GM13977 (cell line): ENCODE measurements around the gene MTF1.
A peak's percentile ranks its signal among the peaks of the same experiment; 100 is the strongest.

Source experiments
- DNase-seq: peaks from one replicate; pipeline ENCODE4 v3.0.0; 2012; ENCODE audit warnings: low spot score
- CTCF ChIP-seq: IDR thresholded peaks from 2 replicates; pipeline ENCODE4 v1.5.1; 2012; ENCODE audit warnings: mild to moderate bottlenecking, control low read depth; ENCODE audit not compliant: insufficient read depth; ENCODE audit errors: extremely low read depth, missing control alignments
- in situ Hi-C: fragments of 300-500 bp; cut with MboI; formaldehyde crosslinking; loops from one replicate; pipeline ENCODE4 v1.12.0; 2022; ENCODE audit warnings: low sequenced_read_pairs, low pct_unique_long_range_greater_than_20kb, mixed read lengths, inconsistent platforms; ENCODE audit not compliant: unreplicated experiment

MTF1 gene

GRCh38 chr1:37822906-37823815 is 36.2 kb downstream of the MTF1 start:
- in situ Hi-C loops, result no loop called here
- no peak for TF ChIP-seq CTCF
- no peak for DNase-seq

DNA sequence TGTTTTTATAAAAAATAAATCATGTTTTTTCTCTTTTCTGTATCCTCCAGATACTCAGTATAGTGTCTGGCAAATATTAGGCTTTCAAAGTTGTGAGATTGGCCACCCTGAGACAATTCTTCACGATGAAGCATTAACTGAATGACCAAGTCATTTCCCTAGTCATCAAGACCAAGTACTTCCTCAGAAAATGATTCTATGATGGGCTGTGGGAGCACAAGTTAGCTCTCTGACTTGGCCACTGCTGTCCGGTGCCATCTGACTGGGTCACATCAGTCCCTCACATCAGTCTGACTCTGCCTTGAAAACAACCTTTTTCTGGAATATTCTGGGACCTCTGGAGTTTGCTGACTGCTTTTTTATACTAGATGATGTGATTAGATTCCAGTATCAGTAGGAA is 37.9 kb downstream of the MTF1 start:
- in situ Hi-C loops, result no loop called here
- no peak for TF ChIP-seq CTCF
- DNase-seq, result no peak

GRCh38 chr1:37817481-37817880 is 41.9 kb downstream of the MTF1 start:
- no peak for DNase-seq
- no peak for TF ChIP-seq CTCF

GRCh38 chr1:37814252-37814651 is 45.1 kb downstream of the MTF1 start:
- in situ Hi-C loops, result no loop called here
- no peak for TF ChIP-seq CTCF

More at GRCh38 chr1:37817481-37817880, 41.9 kb downstream of the MTF1 start:
- in situ Hi-C loops, result no loop called here

DNA sequence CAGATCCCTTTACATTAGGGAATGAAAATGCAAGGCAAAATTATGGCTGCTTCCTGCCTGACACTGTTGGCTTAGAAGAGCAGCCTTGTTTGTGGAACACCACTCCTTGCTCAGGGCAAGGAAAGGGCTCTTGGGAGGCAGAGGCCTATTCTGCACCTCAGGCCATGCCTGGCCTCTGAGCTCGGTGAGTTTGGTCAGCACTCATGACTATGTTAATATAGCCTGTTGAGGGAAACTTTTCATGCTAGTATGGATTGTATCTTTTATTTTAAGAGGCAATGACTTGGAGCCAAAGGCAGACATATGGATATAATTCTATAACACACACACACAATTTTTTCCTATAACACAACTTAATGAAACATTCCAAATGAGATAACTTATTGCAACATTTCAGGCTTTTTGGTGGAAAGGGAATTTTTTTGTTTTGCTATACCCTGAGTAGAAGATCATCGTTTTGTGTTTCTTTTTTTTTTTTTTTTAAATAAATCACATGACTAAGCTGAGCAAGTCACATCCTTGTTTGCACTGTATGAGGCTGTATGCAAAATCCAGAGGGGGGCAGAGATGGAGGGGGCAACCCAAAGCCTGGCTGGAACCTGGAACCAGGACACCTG is 45.8 kb downstream of the MTF1 start:
- no peak for TF ChIP-seq CTCF
- in situ Hi-C loops, result no loop called here
- DNase-seq, result no peak

More at GRCh38 chr1:37814252-37814651, 45.1 kb downstream of the MTF1 start:
- no peak for DNase-seq

GRCh38 chr1:37811027-37811655 is 48.3 kb downstream of the MTF1 start:
- DNase-seq, result peak; percentile 74
- in situ Hi-C loops, result no loop called here
- peak; percentile 89 for TF ChIP-seq CTCF
